ENCODE data around the gene C1QTNF7.
A peak's percentile ranks its signal among the peaks of the same experiment; 100 is the strongest.

The C1QTNF7 gene

DNA sequence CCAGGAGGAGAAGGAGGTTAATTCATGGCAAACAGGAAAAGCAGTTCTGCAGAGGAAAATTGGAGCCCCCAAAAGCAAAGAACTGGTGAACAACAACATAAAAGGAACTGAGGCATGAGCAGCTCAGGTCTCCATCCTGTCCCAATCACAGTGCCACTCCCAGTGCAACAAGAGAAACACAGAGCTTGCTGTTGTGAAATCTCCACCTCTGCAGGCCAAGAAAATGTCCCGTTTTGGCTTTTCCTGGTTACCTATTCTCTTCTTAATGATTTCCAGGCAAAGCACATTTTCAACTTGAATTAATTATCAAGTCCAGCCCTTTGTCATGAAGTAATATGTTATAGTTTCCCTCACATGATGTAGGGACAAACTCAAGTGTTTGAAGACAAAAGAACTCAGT, 778 bp downstream of the C1QTNF7 start:
- H3K79me2 ChIP-seq (ENCODE audit: control insufficient read depth, insufficient read depth, low read length, unreplicated experiment) = no peaks in the 10 kb centered on the region
- no peak overlapping the region for H3K27ac ChIP-seq (ENCODE audit: low read depth, low read length)
- no peak overlapping the region for H3K4me3 ChIP-seq (ENCODE audit: low read depth, low read length)
- H3K36me3 ChIP-seq (ENCODE audit: insufficient read depth, low read length) = no peaks in the 10 kb centered on the region
- no peak overlapping the region for H2AFZ ChIP-seq (ENCODE audit: low read length, unreplicated experiment)
- H3K4me1 ChIP-seq (ENCODE audit: control insufficient read depth, insufficient read depth, low read length, unreplicated experiment) = peaks cover 5% of the 10 kb centered on the region
- no peaks in the 10 kb centered on the region for H3K27me3 ChIP-seq (ENCODE audit: insufficient read depth, low read length)

DNA sequence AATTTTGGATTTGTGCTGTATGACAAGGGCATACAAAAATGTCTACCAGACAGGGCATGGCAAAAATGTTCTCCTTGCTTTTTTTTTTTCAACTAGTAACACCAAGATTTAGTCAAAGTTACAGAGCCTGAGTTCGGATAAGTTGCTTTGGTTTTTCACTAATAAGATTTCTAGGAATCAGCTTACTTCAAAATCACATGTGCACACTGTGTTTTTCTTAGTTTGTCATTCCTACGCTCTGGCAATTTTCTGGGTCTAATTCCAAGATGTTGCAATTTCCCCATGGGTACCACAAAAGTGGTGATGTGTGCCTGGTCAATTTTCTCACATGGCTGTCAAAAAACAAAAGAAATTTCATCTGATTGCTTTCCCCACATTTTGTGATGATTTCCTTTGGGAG, 6.3 kb downstream of the C1QTNF7 start:
- Histone ChIP-seq H3K27me3 (ENCODE audit: insufficient read depth, low read length) (no peaks in the 10 kb centered on the region), H3K27ac (ENCODE audit: low read depth, low read length) (0 out of 2 replicates have a peak overlapping the region, but pooled peaks have one; percentile 12), H3K79me2 (ENCODE audit: control insufficient read depth, insufficient read depth, low read length, unreplicated experiment) (no peaks in the 10 kb centered on the region), H3K4me1 (ENCODE audit: control insufficient read depth, insufficient read depth, low read length, unreplicated experiment) (peaks cover 22% of the 10 kb centered on the region), H2AFZ (ENCODE audit: low read length, unreplicated experiment) (no peak overlapping the region), H3K36me3 (ENCODE audit: insufficient read depth, low read length) (no peaks in the 10 kb centered on the region), H3K4me3 (ENCODE audit: low read depth, low read length) (no peak overlapping the region)

DNA sequence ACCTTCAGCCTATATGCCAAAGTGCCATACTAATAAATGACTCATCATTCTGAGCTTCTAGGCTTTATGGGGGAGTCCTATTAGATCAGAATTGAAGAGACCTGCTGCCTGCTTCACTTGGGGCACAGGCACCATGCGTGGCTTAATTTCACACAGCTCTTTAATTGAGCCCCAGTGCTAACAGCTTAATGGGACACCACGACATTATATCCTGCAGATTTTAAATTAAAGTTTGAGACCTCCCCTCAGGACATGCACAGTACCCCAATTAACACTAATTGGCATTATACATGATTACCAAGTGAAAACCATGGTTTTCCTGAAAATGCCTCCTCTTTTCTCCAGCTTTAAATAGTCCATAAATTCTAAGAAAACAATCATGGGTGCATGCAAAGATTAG, 6.8 kb downstream of the C1QTNF7 start:
- Histone ChIP-seq H3K27ac (ENCODE audit: low read depth, low read length) (no peak overlapping the region), H3K4me1 (ENCODE audit: control insufficient read depth, insufficient read depth, low read length, unreplicated experiment) (peaks cover 26% of the 10 kb centered on the region), H3K27me3 (ENCODE audit: insufficient read depth, low read length) (no peaks in the 10 kb centered on the region), H2AFZ (ENCODE audit: low read length, unreplicated experiment) (no peak overlapping the region), H3K4me3 (ENCODE audit: low read depth, low read length) (no peak overlapping the region), H3K79me2 (ENCODE audit: control insufficient read depth, insufficient read depth, low read length, unreplicated experiment) (no peaks in the 10 kb centered on the region), H3K36me3 (ENCODE audit: insufficient read depth, low read length) (no peaks in the 10 kb centered on the region)

DNA sequence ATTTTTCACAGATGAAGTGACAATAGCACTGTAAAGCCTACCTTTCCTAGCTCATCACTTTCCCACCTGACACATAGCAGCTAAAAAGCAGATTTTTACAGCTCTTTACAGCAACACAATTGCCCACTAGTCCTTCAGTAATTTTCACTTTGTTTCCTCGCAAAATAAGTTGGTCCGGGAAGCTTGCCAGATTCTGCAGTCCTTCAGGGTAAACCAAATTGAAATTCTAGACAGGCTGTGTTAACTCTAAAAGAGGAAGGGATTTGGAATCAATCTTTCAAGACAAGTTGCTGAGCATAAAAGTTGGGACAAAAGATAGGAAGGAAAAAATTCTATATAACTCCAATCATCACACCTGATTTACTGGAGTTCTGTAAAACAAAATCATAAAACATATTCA, 8.7 kb downstream of the C1QTNF7 start:
- Histone ChIP-seq H2AFZ (ENCODE audit: low read length, unreplicated experiment) (no peak overlapping the region), H3K27ac (ENCODE audit: low read depth, low read length) (no peak overlapping the region), H3K27me3 (ENCODE audit: insufficient read depth, low read length) (no peaks in the 10 kb centered on the region), H3K79me2 (ENCODE audit: control insufficient read depth, insufficient read depth, low read length, unreplicated experiment) (no peaks in the 10 kb centered on the region), H3K4me3 (ENCODE audit: low read depth, low read length) (no peak overlapping the region), H3K36me3 (ENCODE audit: insufficient read depth, low read length) (no peaks in the 10 kb centered on the region), H3K4me1 (ENCODE audit: control insufficient read depth, insufficient read depth, low read length, unreplicated experiment) (peaks cover 26% of the 10 kb centered on the region)

DNA sequence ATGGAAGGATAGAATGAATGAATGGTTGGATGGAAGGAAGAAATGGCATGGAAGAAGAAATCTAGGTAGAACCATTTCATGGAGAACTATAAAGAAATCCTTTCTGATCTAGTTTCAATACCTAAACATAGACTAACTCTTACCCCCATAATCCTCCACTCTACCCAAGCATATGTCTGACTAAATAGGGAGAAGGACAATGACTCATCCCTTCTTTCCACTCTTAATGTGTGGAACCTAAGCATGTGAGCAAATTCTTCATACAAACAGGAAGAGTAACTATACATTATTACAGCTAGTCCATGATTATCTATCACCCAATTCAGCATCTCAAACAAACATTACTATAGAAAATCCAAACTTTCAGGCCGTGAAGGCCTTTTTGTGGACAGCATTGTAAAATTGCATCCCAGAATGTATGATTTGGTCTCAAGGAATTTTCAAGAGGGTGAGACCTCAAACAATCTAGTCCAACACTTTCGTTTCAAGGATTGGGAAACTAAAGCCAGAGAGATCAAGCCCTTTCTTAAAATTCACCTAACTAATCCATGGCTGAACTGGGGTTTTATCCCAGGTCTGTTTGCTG, 11.2 kb downstream of the C1QTNF7 start:
- Histone ChIP-seq H3K27me3 (ENCODE audit: insufficient read depth, low read length) (no peaks in the 10 kb centered on the region), H3K27ac (ENCODE audit: low read depth, low read length) (peak overlapping the region; percentile 9; the same call in 1 of the 2 replicates)

DNA sequence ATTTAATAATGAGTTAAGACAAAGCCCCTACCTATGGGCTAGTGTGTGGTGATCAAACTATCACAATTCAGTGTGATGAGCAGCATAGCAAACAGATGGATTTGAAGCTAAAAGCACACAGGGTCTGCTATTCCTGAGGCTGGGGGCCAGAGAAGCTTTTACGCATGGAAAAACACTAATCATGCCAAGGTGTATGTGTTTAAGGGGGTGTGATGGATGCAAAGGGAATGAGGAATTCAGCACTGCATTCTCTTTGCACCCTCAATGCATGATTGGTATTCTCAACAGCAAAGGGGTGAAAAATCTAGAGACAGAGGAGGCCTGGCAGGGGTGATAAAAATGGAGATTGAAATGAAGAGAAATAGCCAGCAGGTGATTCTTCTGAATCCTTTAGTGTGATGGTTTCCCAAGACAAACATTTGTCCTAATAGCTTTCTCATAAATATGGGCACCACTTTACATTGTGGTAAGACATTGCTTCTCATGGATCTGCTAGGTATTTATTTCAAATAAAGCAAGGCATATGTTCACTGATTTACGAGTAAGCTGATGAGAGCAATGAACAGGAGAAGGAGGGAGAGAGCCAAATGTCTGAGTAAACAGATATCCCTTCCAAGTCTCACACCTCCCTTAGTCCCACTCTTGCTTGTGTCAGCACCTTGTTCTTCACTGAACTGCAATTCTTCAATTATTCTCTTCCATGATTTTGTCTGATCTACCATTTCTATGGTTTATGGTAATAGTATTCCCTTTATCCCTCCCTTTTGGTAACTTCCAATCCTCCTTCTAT, 15.7 kb downstream of the C1QTNF7 start:
- peaks cover 9% of the 10 kb centered on the region for H3K4me1 ChIP-seq (ENCODE audit: control insufficient read depth, insufficient read depth, low read length, unreplicated experiment)
- H3K4me3 ChIP-seq (ENCODE audit: low read depth, low read length) = no peak overlapping the region
- no peak overlapping the region for H2AFZ ChIP-seq (ENCODE audit: low read length, unreplicated experiment)
- no peaks in the 10 kb centered on the region for H3K27me3 ChIP-seq (ENCODE audit: insufficient read depth, low read length)
- H3K36me3 ChIP-seq (ENCODE audit: insufficient read depth, low read length) = no peaks in the 10 kb centered on the region
- H3K79me2 ChIP-seq (ENCODE audit: control insufficient read depth, insufficient read depth, low read length, unreplicated experiment) = no peaks in the 10 kb centered on the region
- no peak overlapping the region for H3K27ac ChIP-seq (ENCODE audit: low read depth, low read length)

More for the DNA sequence above, 11.2 kb downstream of the C1QTNF7 start:
- H3K79me2 ChIP-seq (ENCODE audit: control insufficient read depth, insufficient read depth, low read length, unreplicated experiment) = no peaks in the 10 kb centered on the region
- H3K4me3 ChIP-seq (ENCODE audit: low read depth, low read length) = no peak overlapping the region
- H3K4me1 ChIP-seq (ENCODE audit: control insufficient read depth, insufficient read depth, low read length, unreplicated experiment) = peaks cover 22% of the 10 kb centered on the region
- no peaks in the 10 kb centered on the region for H3K36me3 ChIP-seq (ENCODE audit: insufficient read depth, low read length)
- H2AFZ ChIP-seq (ENCODE audit: low read length, unreplicated experiment) = no peak overlapping the region

DNA sequence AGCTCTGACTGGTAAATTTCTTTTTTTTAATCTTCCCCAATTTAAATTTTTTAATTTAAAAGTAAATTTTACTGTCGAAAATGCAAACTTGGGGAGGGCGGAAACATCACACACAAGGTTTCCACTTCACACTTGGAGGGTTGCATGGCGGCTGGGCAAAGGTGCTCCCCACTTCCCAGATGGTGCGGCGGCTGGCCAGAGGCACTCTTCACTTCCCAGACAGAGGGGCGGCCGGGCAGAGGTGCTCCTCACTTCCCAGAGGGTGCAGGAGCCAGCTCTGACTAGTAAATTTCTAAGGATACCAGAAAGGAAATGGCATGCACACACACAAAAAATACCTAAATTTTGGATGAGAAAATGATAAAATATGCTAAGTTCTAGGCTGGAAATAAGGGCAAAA, 16.4 kb downstream of the C1QTNF7 start:
- Histone ChIP-seq H3K27me3 (ENCODE audit: insufficient read depth, low read length) (no peaks in the 10 kb centered on the region), H2AFZ (ENCODE audit: low read length, unreplicated experiment) (no peak overlapping the region), H3K79me2 (ENCODE audit: control insufficient read depth, insufficient read depth, low read length, unreplicated experiment) (no peaks in the 10 kb centered on the region), H3K36me3 (ENCODE audit: insufficient read depth, low read length) (no peaks in the 10 kb centered on the region), H3K4me1 (ENCODE audit: control insufficient read depth, insufficient read depth, low read length, unreplicated experiment) (peaks cover 2% of the 10 kb centered on the region), H3K27ac (ENCODE audit: low read depth, low read length) (no peak overlapping the region), H3K4me3 (ENCODE audit: low read depth, low read length) (no peak overlapping the region)

DNA sequence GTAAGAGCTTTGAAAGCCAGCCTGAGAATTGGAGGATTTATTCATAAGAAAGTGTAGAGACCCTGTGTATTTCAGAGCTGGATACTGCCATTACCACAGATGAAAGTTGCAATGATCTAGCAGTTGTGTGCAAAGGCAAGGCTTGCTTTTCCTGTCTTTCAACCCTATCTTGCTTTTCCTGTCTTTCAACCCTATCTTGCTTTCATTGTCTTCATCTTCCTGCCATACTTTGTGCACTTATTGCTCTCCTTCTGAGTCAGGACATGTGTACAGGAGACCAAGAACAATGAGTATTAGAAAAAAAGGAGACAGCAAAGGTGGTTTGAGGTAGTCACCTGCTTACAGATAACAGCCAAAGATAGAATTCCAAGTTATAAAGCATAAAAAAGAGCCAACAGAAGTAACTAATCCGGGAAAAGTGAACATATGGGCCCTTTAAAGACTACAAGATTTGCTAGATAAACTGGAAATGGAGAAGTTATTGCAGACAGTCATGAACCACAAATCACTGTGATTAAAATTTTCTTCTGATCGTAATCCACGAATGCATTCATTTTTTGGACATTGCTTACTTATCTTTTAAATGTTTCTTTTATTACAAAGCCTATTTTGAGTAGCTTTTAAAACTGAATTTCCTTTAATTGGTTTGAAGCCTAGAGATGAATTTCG, 17.2 kb downstream of the C1QTNF7 start:
- no peak overlapping the region for H2AFZ ChIP-seq (ENCODE audit: low read length, unreplicated experiment)
- H3K79me2 ChIP-seq (ENCODE audit: control insufficient read depth, insufficient read depth, low read length, unreplicated experiment) = no peaks in the 10 kb centered on the region
- H3K27ac ChIP-seq (ENCODE audit: low read depth, low read length) = no peak overlapping the region
- no peak overlapping the region for H3K4me3 ChIP-seq (ENCODE audit: low read depth, low read length)
- no peaks in the 10 kb centered on the region for H3K36me3 ChIP-seq (ENCODE audit: insufficient read depth, low read length)
- no peaks in the 10 kb centered on the region for H3K27me3 ChIP-seq (ENCODE audit: insufficient read depth, low read length)
- no peaks in the 10 kb centered on the region for H3K4me1 ChIP-seq (ENCODE audit: control insufficient read depth, insufficient read depth, low read length, unreplicated experiment)

DNA sequence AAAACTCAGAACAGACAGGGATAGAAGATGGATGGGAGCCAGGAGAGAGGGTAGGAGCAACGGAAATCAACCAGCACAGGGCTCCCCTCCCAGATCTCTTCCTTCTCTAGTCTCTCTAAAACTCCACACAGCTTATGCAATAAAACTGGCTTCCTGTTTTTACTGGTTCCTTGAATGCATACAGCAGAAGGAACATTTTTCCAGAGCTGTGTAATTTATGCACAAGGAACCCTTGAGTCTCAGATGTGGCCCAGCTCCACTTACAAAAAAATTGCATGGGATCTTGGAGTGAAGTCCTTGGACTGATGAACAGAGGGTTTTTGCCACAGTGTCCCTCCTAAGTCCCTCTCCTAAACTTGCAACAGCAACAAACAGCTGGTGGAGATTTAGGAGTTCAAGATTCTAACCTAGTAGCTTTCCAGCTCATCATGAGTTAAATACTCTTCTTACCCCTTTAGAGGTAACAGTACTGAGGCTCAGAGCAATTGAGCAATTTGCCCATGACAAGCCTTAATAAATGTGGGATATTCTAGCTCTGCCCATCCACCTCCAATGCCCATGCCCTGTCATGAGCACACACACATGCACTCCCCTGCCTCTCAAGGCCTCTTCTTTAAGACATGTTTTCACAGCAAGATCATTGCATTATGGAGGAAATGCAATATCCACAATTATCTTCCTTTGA, 23.5 kb downstream of the C1QTNF7 start:
- H3K79me2 ChIP-seq (ENCODE audit: control insufficient read depth, insufficient read depth, low read length, unreplicated experiment) = no peaks in the 10 kb centered on the region
- H3K27ac ChIP-seq (ENCODE audit: low read depth, low read length) = peak overlapping the region; percentile 78
- no peak overlapping the region for H2AFZ ChIP-seq (ENCODE audit: low read length, unreplicated experiment)
- H3K36me3 ChIP-seq (ENCODE audit: insufficient read depth, low read length) = no peaks in the 10 kb centered on the region
- H3K27me3 ChIP-seq (ENCODE audit: insufficient read depth, low read length) = no peaks in the 10 kb centered on the region
- H3K4me3 ChIP-seq (ENCODE audit: low read depth, low read length) = peak overlapping the region; percentile 35
- peaks cover 39% of the 10 kb centered on the region for H3K4me1 ChIP-seq (ENCODE audit: control insufficient read depth, insufficient read depth, low read length, unreplicated experiment)

DNA sequence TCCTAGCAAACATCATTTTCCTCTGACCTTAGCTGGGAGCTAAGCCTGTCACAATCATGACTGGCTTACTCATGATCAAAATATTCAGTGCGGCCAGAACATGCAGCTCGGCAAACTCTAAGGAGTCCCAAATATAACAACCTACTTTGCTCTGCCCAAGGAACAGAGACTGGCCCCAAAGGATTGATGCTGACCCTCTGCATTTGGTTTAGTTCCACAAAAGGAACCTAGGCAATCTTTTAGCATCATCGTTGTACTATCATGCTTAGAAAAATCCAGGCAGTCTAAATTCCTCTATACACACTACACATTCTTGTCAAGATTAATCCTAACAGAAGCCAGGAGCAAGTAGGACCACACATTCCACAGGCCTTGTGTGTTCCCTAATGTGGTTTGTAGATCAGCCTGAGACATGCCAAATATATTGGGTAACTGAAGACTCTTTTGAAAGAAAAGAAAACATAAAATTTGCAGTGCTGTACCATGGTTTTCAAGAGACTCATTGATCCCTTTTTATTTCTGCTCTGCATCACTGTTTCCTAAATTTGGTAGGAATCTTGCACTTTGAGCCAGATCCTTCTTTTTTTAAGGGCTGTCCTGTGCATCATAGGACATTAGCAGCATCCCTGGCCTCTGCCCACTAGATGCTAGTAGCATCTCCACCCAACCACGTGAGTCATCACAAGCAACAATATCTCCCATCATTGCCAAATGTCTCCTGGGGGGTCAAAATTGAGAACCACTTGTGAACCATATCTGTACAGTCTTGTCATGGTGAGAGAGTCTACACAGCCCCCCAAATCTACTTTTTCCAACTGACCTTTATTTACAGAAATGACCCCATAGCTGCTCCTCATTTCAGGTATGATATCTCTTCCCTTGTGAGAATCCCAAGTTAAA, 24.3 kb downstream of the C1QTNF7 start:
- Histone ChIP-seq H3K27ac (ENCODE audit: low read depth, low read length) (peak overlapping the region; percentile 78), H3K4me3 (ENCODE audit: low read depth, low read length) (peak overlapping the region; percentile 35), H3K27me3 (ENCODE audit: insufficient read depth, low read length) (no peaks in the 10 kb centered on the region), H2AFZ (ENCODE audit: low read length, unreplicated experiment) (no peak overlapping the region), H3K79me2 (ENCODE audit: control insufficient read depth, insufficient read depth, low read length, unreplicated experiment) (no peaks in the 10 kb centered on the region), H3K4me1 (ENCODE audit: control insufficient read depth, insufficient read depth, low read length, unreplicated experiment) (peaks cover 39% of the 10 kb centered on the region), H3K36me3 (ENCODE audit: insufficient read depth, low read length) (no peaks in the 10 kb centered on the region)
